WTC11 (cell line): ENCODE data around the gene FAM227B. TPM values are rescaled to one million over a fixed set of nuclear protein-coding genes. Genes with fewer than 3 reads are reported as not detected.

Experiments
- ATAC-seq: fragments of 200-7000 bp; cut with Tn5 transposase; 2 replicates; pipeline ENCODE4 v1.10.0; 2021; ENCODE audit warnings: mild to moderate bottlenecking, moderate library complexity
- CTCF ChIA-PET: fragments of 300-600 bp; sonication (Branson Sonifier 250); formaldehyde crosslinking; loops from one replicate; lab custom pipeline; 2021; ENCODE audit warnings: antibody characterized with exemption; lab: Charles Lee
- POLR2A ChIA-PET: fragments of 350-600 bp; sonication (Branson Sonifier 250); formaldehyde crosslinking; loops from one replicate; lab custom pipeline; 2021; ENCODE audit warnings: antibody characterized with exemption; lab: Charles Lee
- DNase-seq: peaks from one replicate; pipeline ENCODE4 v3.0.0; 2021; ENCODE audit warnings: low spot score
- H3K27ac Mint-ChIP-seq: 2 replicates; pipeline ENCODE4 v1.8.0; 2021; ENCODE audit warnings: mixed read lengths
- H3K27me3 Mint-ChIP-seq: 2 replicates; pipeline ENCODE4 v1.8.0; 2021; ENCODE audit warnings: low read depth, mild to moderate bottlenecking, moderate library complexity, mixed read lengths
- H3K36me3 Mint-ChIP-seq: 2 replicates; pipeline ENCODE4 v1.8.0; 2021; ENCODE audit warnings: mixed read lengths
- H3K4me1 Mint-ChIP-seq: 2 replicates; pipeline ENCODE4 v1.8.0; 2022; ENCODE audit warnings: mixed read lengths
- H3K4me3 Mint-ChIP-seq: 2 replicates; pipeline ENCODE4 v1.8.0; 2021; ENCODE audit warnings: mild to moderate bottlenecking, moderate library complexity, mixed read lengths
- H3K9me3 Mint-ChIP-seq: 2 replicates; pipeline ENCODE4 v1.8.0; 2021; ENCODE audit warnings: mixed read lengths
- CREB1 ChIP-seq: sonication (generic); formaldehyde crosslinking; IDR thresholded peaks from 2 replicates; pipeline ENCODE4 v1.8.0; 2023; ENCODE audit warnings: mild to moderate bottlenecking, missing genetic modification reagents
- EMX1 ChIP-seq: fragments of 250-450 bp; sonication (Bioruptor Pico); IDR thresholded peaks from 2 replicates; pipeline ENCODE4 v1.8.0; 2021; ENCODE audit warnings: mild to moderate bottlenecking
- GRHL2 ChIP-seq: fragments of 250-450 bp; sonication (Bioruptor Pico); IDR thresholded peaks from 2 replicates; pipeline ENCODE4 v1.8.0; 2022; ENCODE audit warnings: mild to moderate bottlenecking, moderate library complexity; ENCODE audit not compliant: insufficient replicate concordance, severe bottlenecking
- HMGA2 ChIP-seq: fragments of 250-450 bp; sonication (Bioruptor Pico); IDR thresholded peaks from 2 replicates; pipeline ENCODE4 v1.4.0; 2021; ENCODE audit warnings: mild to moderate bottlenecking, moderate library complexity
- NFE2L1 ChIP-seq: sonication (generic); formaldehyde crosslinking; IDR thresholded peaks from 2 replicates; pipeline ENCODE4 v1.8.1; 2023; ENCODE audit warnings: missing genetic modification reagents
- NR1H2 ChIP-seq: sonication (generic); formaldehyde crosslinking; IDR thresholded peaks from 2 replicates; pipeline ENCODE4 v1.9.0; 2021; ENCODE audit warnings: mild to moderate bottlenecking, moderate library complexity, missing genetic modification reagents
- NR2C2 ChIP-seq: sonication (generic); formaldehyde crosslinking; IDR thresholded peaks from 2 replicates; pipeline ENCODE4 v1.8.0; 2022; ENCODE audit warnings: mild to moderate bottlenecking, missing genetic modification reagents
- NR3C1 ChIP-seq: sonication (generic); formaldehyde crosslinking; conservative IDR thresholded peaks from 2 replicates; pipeline ENCODE4 v1.8.1; 2023; ENCODE audit warnings: low read depth, mild to moderate bottlenecking, missing genetic modification reagents
- OVOL2 ChIP-seq: fragments of 250-450 bp; sonication (Bioruptor Pico); IDR thresholded peaks from 2 replicates; pipeline ENCODE4 v1.9.0; 2021; ENCODE audit warnings: mild to moderate bottlenecking, borderline replicate concordance
- RORB ChIP-seq: fragments of 250-450 bp; sonication (Bioruptor Pico); IDR thresholded peaks from 2 replicates; pipeline ENCODE4 v1.9.0; 2021; ENCODE audit warnings: mild to moderate bottlenecking
- TEAD1 ChIP-seq: sonication (generic); formaldehyde crosslinking; IDR thresholded peaks from 2 replicates; pipeline ENCODE4 v1.8.0; 2022; ENCODE audit warnings: mild to moderate bottlenecking, missing genetic modification reagents
- TEAD4 ChIP-seq: sonication (generic); formaldehyde crosslinking; IDR thresholded peaks from 2 replicates; pipeline ENCODE4 v1.8.0; 2022; ENCODE audit warnings: mild to moderate bottlenecking, missing genetic modification reagents
- TP53 ChIP-seq: sonication (generic); formaldehyde crosslinking; IDR thresholded peaks from 2 replicates; pipeline ENCODE4 v1.8.1; 2023; ENCODE audit warnings: mild to moderate bottlenecking, missing genetic modification reagents
- ZNF219 ChIP-seq: sonication (generic); formaldehyde crosslinking; IDR thresholded peaks from 2 replicates; pipeline ENCODE4 v1.8.0; 2023; ENCODE audit warnings: missing genetic modification reagents, mild to moderate bottlenecking, borderline replicate concordance
- ZNF232 ChIP-seq: sonication (generic); formaldehyde crosslinking; IDR thresholded peaks from 2 replicates; pipeline ENCODE4 v1.8.0; 2022; ENCODE audit warnings: mild to moderate bottlenecking, missing genetic modification reagents
- total RNA-seq: library from RNA; stranded (reverse); gene quantifications from 3 replicates; pipeline ENCODE4 v1.2.3, GENCODE V29; 2021
- TF ChIP-seq, protein P1 (sequence below): fragments of 250-450 bp; sonication (Bioruptor Pico); IDR thresholded peaks from 2 replicates; pipeline ENCODE4 v1.8.0; 2021; ENCODE audit warnings: mild to moderate bottlenecking
- TF ChIP-seq, protein P2 (sequence below): sonication (generic); formaldehyde crosslinking; IDR thresholded peaks from 2 replicates; pipeline ENCODE4 v1.8.1; 2023; ENCODE audit warnings: mild to moderate bottlenecking, missing genetic modification reagents, borderline replicate concordance
- TF ChIP-seq, protein P3 (sequence below): fragments of 200-600 bp; IDR thresholded peaks from 2 replicates; pipeline ENCODE4 v1.8.0; 2022; ENCODE audit warnings: antibody characterized with exemption
- TF ChIP-seq, protein P4 (sequence below): fragments of 250-450 bp; sonication (Bioruptor Pico); conservative IDR thresholded peaks from 2 replicates; pipeline ENCODE4 v1.9.0; 2021; ENCODE audit warnings: mild to moderate bottlenecking
- TF ChIP-seq, protein P5 (sequence below): sonication (generic); formaldehyde crosslinking; IDR thresholded peaks from 2 replicates; pipeline ENCODE4 v1.8.1; 2022; ENCODE audit warnings: mild to moderate bottlenecking, moderate library complexity, missing genetic modification reagents
- TF ChIP-seq, protein P6 (sequence below): sonication (generic); formaldehyde crosslinking; conservative IDR thresholded peaks from 2 replicates; pipeline ENCODE4 v1.8.1; 2023; ENCODE audit warnings: mild to moderate bottlenecking, low read depth, missing genetic modification reagents, moderate library complexity

Gene FAM227B
- total RNA-seq, 1 experiment from 2014 or later: 6.8 TPM

DNA sequence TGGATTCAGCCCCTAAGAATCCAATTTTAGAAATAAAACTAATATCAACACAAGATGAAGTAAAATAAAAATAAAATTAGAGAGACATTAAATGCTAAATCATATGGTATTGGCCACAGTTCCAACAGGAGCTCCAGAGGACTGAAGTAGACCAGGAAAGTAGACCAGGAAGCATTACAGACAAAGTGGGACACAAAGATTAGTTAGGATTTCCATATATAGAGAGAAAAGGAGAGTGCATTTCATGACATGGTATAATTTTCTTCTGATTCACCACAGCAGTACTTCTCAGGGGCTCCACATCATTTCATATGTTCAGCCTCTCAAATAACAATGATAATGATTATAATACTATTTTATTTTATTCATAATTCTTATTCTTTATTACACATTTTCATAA lies 179.3 kb downstream of the FAM227B start:
- CTCF ChIA-PET: interaction anchor here (1.6 kb wide), 1 partner anchor 31 kb away, joined by 4 read pairs; no protein-coding TSS in a partner anchor
- no peak overlapping the region for H3K4me3 Mint-ChIP-seq
- H3K27ac Mint-ChIP-seq: no peak overlapping the region
- H3K9me3 Mint-ChIP-seq: no peaks in the 10 kb centered on the region
- POLR2A ChIA-PET: no interaction called here
- peaks cover 14% of the 10 kb centered on the region for H3K4me1 Mint-ChIP-seq
- ATAC-seq: no peak
- no peaks in the 10 kb centered on the region; the same call in 1 of the 2 replicates for H3K27me3 Mint-ChIP-seq
- TF ChIP-seq, protein P1, sequence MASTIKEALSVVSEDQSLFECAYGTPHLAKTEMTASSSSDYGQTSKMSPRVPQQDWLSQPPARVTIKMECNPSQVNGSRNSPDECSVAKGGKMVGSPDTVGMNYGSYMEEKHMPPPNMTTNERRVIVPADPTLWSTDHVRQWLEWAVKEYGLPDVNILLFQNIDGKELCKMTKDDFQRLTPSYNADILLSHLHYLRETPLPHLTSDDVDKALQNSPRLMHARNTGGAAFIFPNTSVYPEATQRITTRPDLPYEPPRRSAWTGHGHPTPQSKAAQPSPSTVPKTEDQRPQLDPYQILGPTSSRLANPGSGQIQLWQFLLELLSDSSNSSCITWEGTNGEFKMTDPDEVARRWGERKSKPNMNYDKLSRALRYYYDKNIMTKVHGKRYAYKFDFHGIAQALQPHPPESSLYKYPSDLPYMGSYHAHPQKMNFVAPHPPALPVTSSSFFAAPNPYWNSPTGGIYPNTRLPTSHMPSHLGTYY: no peak
- TF ChIP-seq EMX1 (CRISPR knock-in tag) (no peak), NFE2L1 (no peak), GRHL2 (CRISPR knock-in tag) (no peak), ZNF232 (CRISPR knock-in tag) (no peak), TEAD1 (no peak), OVOL2 (CRISPR knock-in tag) (no peak), RORB (no peak), ZNF219 (CRISPR knock-in tag) (no peak)
- TF ChIP-seq, protein P2, sequence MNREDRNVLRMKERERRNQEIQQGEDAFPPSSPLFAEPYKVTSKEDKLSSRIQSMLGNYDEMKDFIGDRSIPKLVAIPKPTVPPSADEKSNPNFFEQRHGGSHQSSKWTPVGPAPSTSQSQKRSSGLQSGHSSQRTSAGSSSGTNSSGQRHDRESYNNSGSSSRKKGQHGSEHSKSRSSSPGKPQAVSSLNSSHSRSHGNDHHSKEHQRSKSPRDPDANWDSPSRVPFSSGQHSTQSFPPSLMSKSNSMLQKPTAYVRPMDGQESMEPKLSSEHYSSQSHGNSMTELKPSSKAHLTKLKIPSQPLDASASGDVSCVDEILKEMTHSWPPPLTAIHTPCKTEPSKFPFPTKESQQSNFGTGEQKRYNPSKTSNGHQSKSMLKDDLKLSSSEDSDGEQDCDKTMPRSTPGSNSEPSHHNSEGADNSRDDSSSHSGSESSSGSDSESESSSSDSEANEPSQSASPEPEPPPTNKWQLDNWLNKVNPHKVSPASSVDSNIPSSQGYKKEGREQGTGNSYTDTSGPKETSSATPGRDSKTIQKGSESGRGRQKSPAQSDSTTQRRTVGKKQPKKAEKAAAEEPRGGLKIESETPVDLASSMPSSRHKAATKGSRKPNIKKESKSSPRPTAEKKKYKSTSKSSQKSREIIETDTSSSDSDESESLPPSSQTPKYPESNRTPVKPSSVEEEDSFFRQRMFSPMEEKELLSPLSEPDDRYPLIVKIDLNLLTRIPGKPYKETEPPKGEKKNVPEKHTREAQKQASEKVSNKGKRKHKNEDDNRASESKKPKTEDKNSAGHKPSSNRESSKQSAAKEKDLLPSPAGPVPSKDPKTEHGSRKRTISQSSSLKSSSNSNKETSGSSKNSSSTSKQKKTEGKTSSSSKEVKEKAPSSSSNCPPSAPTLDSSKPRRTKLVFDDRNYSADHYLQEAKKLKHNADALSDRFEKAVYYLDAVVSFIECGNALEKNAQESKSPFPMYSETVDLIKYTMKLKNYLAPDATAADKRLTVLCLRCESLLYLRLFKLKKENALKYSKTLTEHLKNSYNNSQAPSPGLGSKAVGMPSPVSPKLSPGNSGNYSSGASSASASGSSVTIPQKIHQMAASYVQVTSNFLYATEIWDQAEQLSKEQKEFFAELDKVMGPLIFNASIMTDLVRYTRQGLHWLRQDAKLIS (CRISPR knock-in tag): no peak
- TF ChIP-seq, protein P3, sequence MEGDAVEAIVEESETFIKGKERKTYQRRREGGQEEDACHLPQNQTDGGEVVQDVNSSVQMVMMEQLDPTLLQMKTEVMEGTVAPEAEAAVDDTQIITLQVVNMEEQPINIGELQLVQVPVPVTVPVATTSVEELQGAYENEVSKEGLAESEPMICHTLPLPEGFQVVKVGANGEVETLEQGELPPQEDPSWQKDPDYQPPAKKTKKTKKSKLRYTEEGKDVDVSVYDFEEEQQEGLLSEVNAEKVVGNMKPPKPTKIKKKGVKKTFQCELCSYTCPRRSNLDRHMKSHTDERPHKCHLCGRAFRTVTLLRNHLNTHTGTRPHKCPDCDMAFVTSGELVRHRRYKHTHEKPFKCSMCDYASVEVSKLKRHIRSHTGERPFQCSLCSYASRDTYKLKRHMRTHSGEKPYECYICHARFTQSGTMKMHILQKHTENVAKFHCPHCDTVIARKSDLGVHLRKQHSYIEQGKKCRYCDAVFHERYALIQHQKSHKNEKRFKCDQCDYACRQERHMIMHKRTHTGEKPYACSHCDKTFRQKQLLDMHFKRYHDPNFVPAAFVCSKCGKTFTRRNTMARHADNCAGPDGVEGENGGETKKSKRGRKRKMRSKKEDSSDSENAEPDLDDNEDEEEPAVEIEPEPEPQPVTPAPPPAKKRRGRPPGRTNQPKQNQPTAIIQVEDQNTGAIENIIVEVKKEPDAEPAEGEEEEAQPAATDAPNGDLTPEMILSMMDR: no peak
- TF ChIP-seq, all 79 proteins: peak for 0
- H3K36me3 Mint-ChIP-seq: no peaks in the 10 kb centered on the region
- no peak for DNase-seq

DNA sequence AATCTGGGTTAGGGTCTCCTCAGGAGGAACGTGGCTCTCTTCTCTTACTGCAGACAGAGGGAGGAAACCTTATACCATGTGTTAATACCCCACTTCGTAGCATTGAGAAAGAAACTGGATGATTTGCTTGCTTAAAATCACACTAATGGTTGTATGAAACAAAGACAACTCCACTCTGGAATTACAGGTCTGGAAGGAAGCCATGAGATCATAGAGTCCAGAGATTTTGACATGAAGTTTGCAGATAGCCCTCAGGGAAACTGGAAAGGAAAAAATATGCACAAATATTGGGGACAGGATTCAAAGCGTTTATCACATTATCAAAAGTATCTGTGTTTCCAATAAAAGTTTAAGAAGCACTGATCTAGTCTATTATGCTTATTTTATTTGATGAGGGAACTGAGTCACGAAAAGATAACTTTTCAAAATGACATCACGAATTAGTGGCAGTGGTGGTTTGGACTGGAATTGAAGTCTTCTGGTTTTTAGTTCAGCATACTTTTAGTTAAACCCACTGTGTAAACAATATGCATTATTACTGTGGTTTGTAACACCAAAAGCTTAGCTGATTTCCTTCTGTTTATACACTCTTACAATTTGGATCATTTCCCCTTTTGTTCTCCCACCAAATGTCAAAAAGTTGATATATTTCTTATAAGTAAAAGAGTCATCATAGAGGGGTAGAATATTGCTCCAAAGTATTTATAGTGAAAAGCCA lies 180.8 kb downstream of the FAM227B start:
- no peak overlapping the region for H3K4me3 Mint-ChIP-seq
- no peak for DNase-seq
- ChIA-PET CTCF (no interaction called here), POLR2A (no interaction called here)
- no peaks in the 10 kb centered on the region for H3K9me3 Mint-ChIP-seq
- no peaks in the 10 kb centered on the region for H3K36me3 Mint-ChIP-seq
- H3K27me3 Mint-ChIP-seq: no peaks in the 10 kb centered on the region
- no peak for ATAC-seq
- H3K4me1 Mint-ChIP-seq: peaks cover 14% of the 10 kb centered on the region
- H3K27ac Mint-ChIP-seq: no peak overlapping the region
- TF ChIP-seq, protein P4, sequence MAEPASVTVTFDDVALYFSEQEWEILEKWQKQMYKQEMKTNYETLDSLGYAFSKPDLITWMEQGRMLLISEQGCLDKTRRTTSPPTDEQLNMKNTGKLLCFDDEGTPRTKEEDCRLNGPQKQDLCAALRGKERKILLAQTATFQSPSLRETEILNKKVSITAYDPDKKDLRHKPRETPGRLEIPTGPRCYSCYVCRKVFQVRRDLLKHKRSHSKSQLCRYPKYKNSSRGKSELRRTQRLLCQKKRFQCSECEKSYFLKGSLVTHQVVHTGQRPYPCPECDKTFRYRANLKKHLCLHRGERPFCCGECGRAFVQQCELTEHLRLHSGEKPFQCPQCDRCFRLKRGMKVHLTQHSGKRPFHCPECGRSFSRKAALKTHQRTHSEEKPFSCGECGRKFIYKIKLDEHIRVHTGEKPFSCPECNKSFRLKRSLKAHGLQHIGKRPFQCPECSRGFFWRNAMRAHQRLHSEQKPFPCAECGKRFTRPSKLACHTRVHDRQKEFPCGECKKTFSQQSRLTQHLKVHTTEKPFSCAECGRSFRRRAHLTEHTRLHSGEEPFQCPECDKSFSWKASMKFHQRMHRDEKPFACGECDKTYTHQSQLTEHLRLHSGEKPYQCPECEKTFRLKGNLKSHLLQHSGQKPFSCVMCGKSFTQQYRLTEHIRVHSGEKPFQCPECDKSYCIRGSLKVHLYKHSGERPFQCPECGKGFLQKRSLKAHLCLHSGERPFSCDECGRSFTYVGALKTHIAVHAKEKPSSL (CRISPR knock-in tag): no peak
- no peak for TF ChIP-seq TP53
- TF ChIP-seq, protein P5, sequence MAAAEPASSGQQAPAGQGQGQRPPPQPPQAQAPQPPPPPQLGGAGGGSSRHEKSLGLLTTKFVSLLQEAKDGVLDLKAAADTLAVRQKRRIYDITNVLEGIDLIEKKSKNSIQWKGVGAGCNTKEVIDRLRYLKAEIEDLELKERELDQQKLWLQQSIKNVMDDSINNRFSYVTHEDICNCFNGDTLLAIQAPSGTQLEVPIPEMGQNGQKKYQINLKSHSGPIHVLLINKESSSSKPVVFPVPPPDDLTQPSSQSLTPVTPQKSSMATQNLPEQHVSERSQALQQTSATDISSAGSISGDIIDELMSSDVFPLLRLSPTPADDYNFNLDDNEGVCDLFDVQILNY (CRISPR knock-in tag): no peak
- TF ChIP-seq, protein P1: no peak
- TF ChIP-seq, protein P6, sequence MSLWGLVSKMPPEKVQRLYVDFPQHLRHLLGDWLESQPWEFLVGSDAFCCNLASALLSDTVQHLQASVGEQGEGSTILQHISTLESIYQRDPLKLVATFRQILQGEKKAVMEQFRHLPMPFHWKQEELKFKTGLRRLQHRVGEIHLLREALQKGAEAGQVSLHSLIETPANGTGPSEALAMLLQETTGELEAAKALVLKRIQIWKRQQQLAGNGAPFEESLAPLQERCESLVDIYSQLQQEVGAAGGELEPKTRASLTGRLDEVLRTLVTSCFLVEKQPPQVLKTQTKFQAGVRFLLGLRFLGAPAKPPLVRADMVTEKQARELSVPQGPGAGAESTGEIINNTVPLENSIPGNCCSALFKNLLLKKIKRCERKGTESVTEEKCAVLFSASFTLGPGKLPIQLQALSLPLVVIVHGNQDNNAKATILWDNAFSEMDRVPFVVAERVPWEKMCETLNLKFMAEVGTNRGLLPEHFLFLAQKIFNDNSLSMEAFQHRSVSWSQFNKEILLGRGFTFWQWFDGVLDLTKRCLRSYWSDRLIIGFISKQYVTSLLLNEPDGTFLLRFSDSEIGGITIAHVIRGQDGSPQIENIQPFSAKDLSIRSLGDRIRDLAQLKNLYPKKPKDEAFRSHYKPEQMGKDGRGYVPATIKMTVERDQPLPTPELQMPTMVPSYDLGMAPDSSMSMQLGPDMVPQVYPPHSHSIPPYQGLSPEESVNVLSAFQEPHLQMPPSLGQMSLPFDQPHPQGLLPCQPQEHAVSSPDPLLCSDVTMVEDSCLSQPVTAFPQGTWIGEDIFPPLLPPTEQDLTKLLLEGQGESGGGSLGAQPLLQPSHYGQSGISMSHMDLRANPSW (CRISPR knock-in tag): no peak
- no peak for TF ChIP-seq TEAD4 (CRISPR knock-in tag)
- TF ChIP-seq HMGA2 (CRISPR knock-in tag): no peak
- TF ChIP-seq NR3C1 (CRISPR knock-in tag): no peak
- no peak for TF ChIP-seq CREB1 (CRISPR knock-in tag)
- no peak for TF ChIP-seq NR2C2 (CRISPR knock-in tag)
- TF ChIP-seq NR1H2: no peak
